PFSK-1 (cell line): ENCODE measurements around the gene PTPRN2.

Experiments used
- FOXP2 ChIP-seq: optimal IDR thresholded peaks from 2 replicates; pipeline ENCODE3; 2011; ENCODE audit warnings: borderline replicate concordance, control low read depth, inconsistent platforms; ENCODE audit not compliant: insufficient read depth; ENCODE audit errors: extremely low read length, extremely low read depth
- POLR2AphosphoS5 ChIP-seq: IDR thresholded peaks from 2 replicates; pipeline ENCODE4 v1.6.1; 2012; ENCODE audit warnings: low read depth, mild to moderate bottlenecking, control low read depth, low read length, moderate library complexity
- SIN3A ChIP-seq: IDR thresholded peaks from 2 replicates; pipeline ENCODE4 v1.6.1; 2012; ENCODE audit warnings: mild to moderate bottlenecking, low read length, moderate library complexity, borderline replicate concordance; ENCODE audit not compliant: insufficient read depth
- TAF1 ChIP-seq: IDR thresholded peaks from 2 replicates; pipeline ENCODE4 v1.6.1; 2012; ENCODE audit warnings: low read length, control low read depth, borderline replicate concordance; ENCODE audit not compliant: insufficient read depth
- TF ChIP-seq, protein P1 (sequence below), 2 experiments: IDR thresholded peaks; 2 replicates each; pipeline versions ENCODE4 v1.6.1 to v1.8.0; 2011 to 2012; ENCODE audit warnings: low read depth in 2 of 2, low read length in 2 of 2, control low read depth in 1 of 2, inconsistent platforms in 1 of 2, mild to moderate bottlenecking in 1 of 2, moderate library complexity in 1 of 2; ENCODE audit not compliant: insufficient read depth in 1 of 2

PTPRN2 gene

DNA sequence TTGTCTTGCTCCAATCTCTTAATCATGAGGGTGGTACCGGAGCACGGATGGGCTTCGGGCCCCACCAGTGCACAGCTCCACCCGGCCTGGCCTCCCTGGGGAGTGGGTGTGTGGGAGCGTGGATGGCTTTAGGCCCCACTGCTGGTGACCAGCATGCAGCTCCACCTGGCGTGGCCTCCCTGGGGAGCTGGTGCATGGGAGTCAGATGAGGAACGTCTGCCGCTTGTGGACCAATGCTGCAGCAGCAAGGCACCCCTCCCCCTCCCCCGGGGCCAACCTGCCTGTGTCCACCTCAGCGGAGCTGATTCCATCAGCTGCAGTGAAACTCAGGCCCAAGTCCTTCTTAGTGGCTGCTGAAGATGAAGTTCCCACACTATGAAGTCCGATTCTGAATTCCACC is 511.4 kb downstream of the PTPRN2 start:
- no peak for TF ChIP-seq FOXP2
- no peak for TF ChIP-seq TAF1
- TF ChIP-seq, protein P1, sequence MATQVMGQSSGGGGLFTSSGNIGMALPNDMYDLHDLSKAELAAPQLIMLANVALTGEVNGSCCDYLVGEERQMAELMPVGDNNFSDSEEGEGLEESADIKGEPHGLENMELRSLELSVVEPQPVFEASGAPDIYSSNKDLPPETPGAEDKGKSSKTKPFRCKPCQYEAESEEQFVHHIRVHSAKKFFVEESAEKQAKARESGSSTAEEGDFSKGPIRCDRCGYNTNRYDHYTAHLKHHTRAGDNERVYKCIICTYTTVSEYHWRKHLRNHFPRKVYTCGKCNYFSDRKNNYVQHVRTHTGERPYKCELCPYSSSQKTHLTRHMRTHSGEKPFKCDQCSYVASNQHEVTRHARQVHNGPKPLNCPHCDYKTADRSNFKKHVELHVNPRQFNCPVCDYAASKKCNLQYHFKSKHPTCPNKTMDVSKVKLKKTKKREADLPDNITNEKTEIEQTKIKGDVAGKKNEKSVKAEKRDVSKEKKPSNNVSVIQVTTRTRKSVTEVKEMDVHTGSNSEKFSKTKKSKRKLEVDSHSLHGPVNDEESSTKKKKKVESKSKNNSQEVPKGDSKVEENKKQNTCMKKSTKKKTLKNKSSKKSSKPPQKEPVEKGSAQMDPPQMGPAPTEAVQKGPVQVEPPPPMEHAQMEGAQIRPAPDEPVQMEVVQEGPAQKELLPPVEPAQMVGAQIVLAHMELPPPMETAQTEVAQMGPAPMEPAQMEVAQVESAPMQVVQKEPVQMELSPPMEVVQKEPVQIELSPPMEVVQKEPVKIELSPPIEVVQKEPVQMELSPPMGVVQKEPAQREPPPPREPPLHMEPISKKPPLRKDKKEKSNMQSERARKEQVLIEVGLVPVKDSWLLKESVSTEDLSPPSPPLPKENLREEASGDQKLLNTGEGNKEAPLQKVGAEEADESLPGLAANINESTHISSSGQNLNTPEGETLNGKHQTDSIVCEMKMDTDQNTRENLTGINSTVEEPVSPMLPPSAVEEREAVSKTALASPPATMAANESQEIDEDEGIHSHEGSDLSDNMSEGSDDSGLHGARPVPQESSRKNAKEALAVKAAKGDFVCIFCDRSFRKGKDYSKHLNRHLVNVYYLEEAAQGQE (IDR thresholded peaks at IDR 0.05; ENCODE audit: insufficient read depth in 1 of 2, low read depth in 2 of 2, low read length in 2 of 2): no peak
- TF ChIP-seq POLR2AphosphoS5: no peak
- no peak for TF ChIP-seq SIN3A

DNA sequence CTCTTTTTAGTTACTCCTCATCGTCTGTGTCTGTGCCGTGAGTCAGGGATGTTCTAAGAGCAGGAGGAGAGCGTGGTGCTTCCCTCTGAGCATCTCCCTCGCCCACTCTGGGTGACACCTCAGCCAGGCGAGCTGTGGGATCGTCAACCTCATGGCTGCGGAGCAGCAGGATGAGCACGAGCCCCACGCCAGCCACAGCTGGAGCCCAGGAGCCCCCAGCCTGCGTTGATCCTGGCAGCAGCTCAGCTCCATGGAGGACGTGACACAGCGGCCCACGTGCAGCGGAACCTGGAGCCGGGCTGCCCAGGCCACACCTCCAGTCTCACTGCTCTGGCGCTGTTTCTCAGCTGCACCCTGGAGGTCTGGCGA is 512.0 kb downstream of the PTPRN2 start:
- no peak for TF ChIP-seq POLR2AphosphoS5

DNA sequence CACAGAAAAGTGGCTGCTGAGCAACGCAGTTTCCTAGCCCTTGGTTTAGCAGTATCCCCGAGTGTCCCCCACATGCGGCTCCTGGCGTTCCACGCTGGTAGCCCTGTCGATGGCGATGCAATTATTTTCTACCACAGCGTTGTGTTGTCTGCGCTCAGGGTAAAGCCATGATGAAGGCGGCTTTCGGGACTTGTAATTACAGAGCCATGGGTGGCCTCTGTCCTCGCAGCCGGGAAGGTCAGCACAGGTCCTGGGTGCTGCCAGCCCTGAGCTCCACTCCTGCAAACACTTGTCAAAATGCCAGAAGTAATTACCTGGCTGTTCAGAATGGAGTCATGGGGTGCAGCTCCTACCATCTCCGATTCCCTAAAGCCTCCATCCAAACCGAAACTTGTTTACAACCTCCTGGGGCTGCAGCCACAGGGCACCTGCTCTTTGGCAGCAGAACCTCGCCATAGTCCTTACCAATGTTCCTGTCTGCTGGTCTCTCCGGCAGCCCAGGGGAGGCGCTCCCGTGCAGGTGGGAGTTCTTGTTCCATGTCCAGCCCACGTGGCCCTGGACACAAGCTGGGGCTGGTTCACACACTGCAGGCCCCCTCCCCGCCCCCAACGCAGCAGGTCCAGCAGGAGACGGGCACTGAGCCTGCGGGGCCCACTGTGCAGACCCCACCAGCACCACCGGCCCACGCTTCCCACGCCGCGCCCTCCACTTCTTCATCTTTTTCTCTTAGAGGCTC is 512.6 kb downstream of the PTPRN2 start:
- TF ChIP-seq, protein P1 (IDR thresholded peaks at IDR 0.05; ENCODE audit: insufficient read depth in 1 of 2, low read depth in 2 of 2, low read length in 2 of 2): no peak
- TF ChIP-seq TAF1 (no peak), SIN3A (no peak), FOXP2 (no peak), POLR2AphosphoS5 (no peak)

DNA sequence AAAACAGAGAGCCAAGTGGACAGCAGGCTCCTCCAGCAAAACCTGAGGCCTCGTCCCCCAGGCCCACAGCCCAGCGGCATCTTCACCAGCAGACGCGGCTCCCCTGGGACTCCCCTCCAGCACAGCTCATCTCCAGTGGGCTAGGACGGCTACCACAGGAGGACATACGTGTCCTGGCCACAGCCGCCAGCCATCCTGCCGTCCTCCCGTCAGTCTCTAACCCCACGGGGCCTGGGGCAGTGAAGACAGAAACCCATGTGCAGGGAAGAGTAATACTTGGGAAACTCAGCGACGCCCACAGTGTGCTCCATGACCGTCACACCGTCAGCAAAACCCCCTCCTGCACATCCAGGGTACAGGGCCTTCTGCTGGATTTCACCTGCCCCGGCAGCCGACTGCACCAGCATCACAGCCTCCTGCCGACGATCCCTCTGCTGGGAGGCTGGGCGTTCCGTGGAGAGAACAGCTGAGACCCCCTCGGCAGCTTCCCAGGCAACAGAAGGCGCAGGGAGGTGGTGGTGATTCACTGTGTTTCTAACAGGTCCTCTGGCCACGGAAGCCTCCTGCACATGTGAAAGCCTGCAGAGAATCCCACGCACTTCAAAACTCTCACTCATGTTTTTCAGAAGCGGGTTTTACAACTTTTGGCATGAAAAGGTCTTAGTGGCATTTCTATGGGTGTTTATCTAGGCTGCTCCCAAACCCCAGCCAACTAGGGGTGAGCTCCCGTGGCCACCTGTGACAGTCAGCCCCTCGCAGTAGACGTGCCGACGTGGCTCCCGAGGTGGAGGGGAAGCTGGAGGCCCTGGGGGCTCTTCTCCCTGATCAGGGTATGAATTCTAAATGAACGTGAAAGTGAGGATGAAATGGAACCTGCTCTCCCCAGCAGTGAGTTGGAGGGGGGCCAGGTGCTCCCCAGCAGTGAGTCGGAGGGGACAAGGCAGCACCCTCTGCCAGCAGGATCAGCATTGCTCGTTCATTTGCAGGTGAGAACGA is 513.5 kb downstream of the PTPRN2 start:
- TF ChIP-seq TAF1 (no peak), POLR2AphosphoS5 (no peak)

DNA sequence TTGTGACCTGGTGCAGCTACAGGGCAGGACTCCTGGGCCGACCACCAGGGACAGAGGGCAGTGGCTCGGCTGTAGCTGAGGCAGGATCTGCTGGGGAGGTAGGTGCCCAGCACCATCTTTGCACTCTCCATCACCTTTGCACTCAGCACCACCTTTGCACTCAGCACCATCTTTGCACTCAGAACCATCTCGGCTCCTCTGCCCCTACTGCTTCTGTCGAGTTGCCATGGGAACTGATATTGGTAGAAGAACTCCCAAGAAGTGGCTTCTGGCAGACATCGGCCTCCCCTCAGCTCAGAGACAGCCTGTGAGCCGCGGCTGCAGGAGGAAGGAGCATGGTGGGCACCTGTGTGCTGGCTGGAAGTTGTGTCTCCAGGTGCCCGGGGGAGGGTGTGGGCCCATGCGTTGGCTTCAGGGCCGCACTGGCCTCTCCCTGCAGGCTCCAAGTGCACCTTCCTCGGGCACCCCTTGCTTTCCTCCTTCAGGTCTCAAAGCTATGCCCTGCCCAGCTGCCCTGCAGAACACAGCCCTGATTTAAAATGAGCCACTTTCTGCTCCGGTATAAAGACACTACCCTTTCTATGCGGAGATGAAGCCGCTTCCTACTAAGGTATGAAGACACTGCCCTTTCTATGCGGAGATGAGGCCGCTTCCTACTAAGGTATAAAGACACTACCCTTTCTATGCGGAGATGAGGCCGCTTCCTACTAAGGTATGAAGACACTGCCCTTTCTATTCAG is 514.5 kb downstream of the PTPRN2 start:
- TF ChIP-seq TAF1 (no peak), SIN3A (no peak), FOXP2 (no peak), POLR2AphosphoS5 (no peak)
- TF ChIP-seq, protein P1 (IDR thresholded peaks at IDR 0.05; ENCODE audit: insufficient read depth in 1 of 2, low read depth in 2 of 2, low read length in 2 of 2): no peak
